Uterus (tissue), 2 donors: ENCODE measurements around the gene ZNF652.

ENCODE experiments used
- POLR2A ChIP-seq, 2 donors: fragments of 450-650 bp; IDR thresholded peaks; one replicate each; pipeline ENCODE4 v1.6.1; 2016; ENCODE audit warnings: antibody characterized with exemption in 2 of 2, mild to moderate bottlenecking in 1 of 2, moderate library complexity in 1 of 2
- TF ChIP-seq, protein P1 (sequence below), 4 experiments: fragments of 200-600 bp in 2 of 4; fragments of 450-650 bp in 2 of 4; sonication (generic) in 2 of 4; IDR thresholded peaks; one replicate each; pipeline ENCODE4 v1.5.1; 2016 to 2019; ENCODE audit warnings: antibody characterized with exemption in 4 of 4, mild to moderate bottlenecking in 2 of 4, moderate library complexity in 1 of 4

DNA sequence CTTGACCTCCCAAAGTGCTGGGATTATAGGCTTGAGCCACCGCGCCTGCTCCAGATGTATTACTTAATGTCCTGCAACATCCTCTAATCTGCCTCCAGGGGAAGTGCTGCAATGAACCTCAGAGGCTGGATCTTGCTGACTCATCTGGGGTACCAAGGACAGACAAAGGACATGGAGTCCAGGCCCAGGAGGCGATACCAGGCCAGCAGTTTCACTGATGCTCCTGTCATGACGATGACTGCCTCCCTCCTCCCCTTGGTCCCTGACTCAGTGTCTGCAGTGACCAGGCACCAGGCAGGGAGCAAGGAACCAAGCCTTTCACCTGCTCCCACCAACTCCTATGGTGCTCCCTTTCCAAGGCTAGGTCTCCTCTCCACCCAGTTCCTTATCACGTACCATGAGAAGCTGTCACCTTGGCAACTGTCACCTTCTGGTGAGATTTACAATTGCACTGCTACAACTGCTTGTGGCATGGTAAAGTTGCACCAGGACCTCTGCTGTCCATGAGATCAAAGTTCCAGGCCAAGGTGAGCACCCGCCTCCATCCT, 109.8 kb downstream of the ZNF652 start:
- TF ChIP-seq, protein P1, sequence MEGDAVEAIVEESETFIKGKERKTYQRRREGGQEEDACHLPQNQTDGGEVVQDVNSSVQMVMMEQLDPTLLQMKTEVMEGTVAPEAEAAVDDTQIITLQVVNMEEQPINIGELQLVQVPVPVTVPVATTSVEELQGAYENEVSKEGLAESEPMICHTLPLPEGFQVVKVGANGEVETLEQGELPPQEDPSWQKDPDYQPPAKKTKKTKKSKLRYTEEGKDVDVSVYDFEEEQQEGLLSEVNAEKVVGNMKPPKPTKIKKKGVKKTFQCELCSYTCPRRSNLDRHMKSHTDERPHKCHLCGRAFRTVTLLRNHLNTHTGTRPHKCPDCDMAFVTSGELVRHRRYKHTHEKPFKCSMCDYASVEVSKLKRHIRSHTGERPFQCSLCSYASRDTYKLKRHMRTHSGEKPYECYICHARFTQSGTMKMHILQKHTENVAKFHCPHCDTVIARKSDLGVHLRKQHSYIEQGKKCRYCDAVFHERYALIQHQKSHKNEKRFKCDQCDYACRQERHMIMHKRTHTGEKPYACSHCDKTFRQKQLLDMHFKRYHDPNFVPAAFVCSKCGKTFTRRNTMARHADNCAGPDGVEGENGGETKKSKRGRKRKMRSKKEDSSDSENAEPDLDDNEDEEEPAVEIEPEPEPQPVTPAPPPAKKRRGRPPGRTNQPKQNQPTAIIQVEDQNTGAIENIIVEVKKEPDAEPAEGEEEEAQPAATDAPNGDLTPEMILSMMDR (IDR thresholded peaks at IDR 0.05) = no peak
- TF ChIP-seq POLR2A (IDR thresholded peaks at IDR 0.05) = no peak
